Peyer's patch (tissue), 4 donors: ENCODE measurements around the gene ELAVL1.

Experiments used
- CTCF ChIP-seq, 6 experiments: fragments of 450-650 bp in 4 of 6; fragments of 200-600 bp in 2 of 6; sonication (generic) in 1 of 6; IDR thresholded peaks; one replicate each; pipeline ENCODE4 v1.5.1; 2017 to 2019; ENCODE audit warnings: antibody characterized with exemption in 6 of 6, mild to moderate bottlenecking in 3 of 6, moderate library complexity in 1 of 6
- POLR2A ChIP-seq, 2 donors: fragments of 450-650 bp; IDR thresholded peaks; one replicate each; pipeline ENCODE4 v1.5.1; 2017; ENCODE audit warnings: antibody characterized with exemption in 2 of 2, mild to moderate bottlenecking in 2 of 2, moderate library complexity in 2 of 2

DNA sequence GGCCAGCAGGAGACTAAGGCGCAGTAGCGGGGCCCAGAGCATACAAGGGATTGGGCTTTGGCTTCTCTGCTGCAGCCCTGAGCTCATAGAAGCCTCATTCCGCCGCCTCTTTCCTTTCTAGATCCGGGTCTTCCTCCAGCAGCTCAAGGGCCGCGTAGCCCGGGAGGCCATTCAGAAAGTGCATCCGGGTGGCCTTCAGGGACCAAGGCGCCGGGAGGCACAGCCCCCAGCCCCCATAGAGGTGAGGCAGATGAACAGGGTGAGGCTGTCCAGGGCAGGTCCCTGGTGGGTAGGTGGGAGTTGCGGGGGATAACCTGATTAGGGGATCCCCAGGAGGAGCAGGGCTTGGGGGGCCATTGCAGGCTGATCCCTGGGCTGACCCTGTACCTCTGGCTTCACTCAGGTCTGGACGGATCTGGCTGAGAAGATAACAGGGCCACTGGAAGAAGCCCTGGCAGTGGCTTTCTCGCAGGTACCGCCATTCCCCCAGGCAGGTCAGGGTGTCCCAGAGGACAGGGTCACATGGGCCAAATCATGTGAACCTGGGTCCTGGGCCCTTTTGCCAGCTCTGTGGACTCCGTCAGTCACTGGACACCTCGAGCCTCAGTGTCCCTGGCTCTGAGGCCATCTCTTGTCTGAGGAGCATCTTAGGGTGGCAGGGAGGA is 84.0 kb downstream of the ELAVL1 start:
- no peak for TF ChIP-seq POLR2A (IDR thresholded peaks at IDR 0.05)
- TF ChIP-seq CTCF (IDR thresholded peaks at IDR 0.05), result no peak
